IPS-NIHi11 (cell line): ENCODE results near the gene SUOX.
"Not testable (repeated sequence)": the region's sequence is repeated elsewhere in the genome, so short reads cannot be mapped to it uniquely, and the experiment has no call there.

ENCODE experiments used
- DNase-seq: peaks from one replicate; pipeline ENCODE4 v3.0.0; 2012; ENCODE audit warnings: mixed read lengths, low spot score

SUOX gene

DNA sequence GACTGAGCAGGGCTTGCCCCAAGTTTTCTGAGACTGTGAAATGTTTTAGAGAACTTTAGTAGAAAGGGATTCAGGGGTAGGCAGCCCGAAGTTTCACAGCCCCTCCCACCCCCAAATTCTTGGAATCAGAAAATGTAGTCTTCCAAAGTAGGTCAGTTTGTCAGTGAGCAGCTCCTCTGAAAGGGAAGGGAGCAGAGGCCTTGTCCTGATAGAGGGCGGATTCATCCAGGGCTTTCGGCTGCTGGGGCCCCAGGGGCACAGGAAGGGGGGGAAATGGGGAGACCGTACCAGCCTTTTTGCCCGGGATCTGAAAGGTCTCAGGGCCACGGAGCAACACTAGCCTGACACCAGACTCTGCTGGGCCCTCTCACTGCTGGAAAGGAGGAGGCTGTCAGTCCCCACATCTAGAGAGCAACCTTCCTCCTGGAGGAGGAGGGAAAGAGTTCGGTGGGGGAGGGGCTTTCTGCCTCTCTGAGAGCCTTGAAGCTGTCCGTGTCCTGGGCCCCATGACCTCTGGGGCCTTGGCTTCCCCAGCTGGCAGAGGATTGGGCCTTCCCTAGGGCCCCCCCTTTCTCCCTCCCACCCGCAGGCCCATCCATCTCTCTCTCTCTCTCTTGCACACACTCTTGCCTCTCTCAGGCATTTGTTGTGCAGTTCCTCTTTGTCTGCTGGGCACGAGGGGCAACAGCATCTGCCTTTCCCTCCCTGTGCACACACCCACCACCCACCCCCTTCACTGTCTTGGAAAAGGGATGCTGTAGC lies 23.5 kb downstream of the SUOX start, which contains the start of gene IKZF4:
Gene IKZF4 (plus strand): TSS at position 621 of the 762 bp plus-strand sequence. CDS start 451 bp downstream, outside the sequence.
- DNase-seq = peak; percentile 69

DNA sequence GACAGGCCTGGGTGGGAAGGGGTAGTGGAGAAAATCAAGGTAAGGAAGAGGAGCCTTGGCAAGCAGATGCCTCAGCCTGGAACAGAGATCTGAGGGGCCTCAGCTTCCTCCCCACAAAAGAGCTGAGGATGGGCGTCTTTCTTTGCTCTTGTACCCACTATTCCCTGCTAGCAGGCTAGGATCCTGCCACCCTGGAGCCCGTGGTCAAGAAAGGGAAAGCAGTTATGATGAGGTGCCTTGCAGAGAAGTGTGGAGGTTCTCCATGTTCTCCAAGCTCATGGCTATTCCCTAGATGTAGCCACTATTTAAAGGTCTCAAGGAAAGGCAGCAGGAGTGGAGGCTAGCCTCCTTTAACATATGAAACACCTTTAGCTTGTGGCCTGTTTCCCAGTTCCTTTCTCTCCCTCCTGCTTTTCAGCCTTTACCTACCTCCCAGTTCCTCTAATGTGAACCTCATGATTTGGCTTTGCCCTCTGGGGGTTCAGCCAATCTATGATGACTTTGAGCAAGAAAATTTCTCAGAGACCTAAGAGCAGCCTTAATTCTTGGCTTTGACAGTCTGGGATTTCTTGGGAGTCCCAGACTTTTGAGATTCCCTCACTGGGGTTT lies 24.9 kb downstream of the SUOX start:
- no peak for DNase-seq

DNA sequence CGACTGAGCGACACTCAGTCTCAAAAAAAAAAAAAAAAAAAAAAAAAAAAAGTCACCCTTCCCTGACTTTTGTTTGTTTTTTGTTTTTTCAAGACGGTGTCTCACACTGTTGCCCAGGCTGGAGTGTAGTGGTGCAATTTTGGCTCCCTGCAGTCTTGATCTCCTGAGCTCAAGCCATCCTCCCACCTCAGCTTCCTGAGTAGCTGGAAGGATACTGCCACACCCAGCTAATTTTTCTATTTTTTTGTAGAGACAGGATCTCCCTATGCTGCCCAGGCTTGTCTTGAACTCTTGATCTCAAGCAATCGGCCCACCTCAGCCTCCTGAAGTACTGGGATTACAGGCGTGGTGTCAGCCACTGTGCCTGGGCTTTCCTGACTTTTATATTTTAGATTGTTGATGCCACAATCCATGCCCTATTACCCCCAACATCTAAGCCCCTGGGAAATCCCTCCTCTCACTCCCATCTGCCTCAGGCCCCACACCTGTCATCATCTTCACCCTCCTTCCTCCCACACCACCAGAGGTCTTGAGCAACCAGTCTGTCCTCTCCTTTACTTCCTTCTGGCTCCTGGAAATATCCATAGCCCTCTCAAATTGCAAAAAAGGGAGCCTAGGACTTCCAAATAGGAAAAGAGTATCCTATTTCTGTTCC lies 31.6 kb downstream of the SUOX start:
- no peak for DNase-seq

DNA sequence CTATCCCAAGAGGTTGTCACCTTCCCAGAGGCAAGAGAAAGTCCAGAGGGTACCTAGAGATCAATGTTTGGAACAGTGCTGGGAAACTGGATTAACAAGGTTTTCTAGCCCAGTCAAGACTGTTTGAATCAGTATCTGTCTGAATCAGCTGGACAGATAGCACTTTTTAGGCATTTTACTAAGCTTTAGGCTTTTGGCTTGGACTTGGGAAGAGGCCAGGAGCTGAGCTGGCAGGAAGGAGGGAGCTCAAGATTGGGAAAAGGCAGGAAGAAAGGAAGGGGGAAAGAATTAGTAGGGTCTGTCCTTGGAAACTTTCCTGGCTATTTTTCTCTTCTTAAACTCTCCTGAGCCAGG lies 32.1 kb downstream of the SUOX start:
- no peak for DNase-seq

DNA sequence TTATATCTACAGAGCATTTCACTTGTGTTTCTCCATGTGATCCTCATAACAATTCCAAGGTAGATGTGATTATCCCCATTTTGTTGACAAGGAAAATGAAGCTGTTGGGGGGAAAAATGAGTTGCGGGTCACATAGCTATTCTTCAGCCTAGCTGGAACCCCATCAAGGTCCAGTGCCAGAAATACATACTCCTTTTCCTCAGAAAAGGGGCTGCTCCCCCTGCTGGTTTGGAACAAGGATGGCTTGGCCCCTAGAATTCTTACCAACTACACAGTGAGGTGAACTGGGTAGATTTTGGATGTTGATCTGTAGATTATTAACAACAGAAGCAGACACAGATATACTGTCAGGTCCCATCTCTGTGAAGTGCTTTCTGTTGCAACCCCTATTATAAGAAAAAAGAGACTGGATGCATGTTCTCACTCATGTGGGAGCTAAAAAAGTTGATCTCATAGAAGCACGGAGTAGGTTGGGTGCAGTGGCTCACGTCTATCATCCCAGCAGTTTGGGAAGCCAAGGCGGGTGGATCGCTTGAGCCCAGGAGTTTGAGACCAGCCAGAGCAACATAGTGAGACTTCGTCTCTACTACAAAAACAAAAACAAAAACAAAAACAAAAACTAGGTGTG lies 32.7 kb downstream of the SUOX start:
- DNase-seq = peak; percentile 68

DNA sequence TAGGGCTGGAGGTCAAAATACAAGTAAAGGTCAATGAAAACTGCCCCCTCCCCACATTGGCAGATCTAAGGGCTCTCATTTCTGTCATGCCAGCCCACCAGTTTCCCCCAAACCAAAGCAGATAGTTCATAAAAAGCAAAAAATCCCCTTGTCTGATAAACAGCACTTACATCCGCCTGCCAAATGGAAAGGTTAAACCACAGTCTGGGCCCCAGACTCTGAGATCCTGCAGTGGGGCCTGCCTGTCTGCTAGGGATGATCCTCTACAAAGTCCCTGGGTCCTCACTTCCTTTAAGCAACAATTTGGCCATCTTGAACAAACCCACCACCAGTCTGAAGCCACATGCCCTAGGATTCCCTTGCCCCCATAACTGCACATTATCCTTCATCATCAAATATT lies 34.9 kb downstream of the SUOX start:
- no peak for DNase-seq

DNA sequence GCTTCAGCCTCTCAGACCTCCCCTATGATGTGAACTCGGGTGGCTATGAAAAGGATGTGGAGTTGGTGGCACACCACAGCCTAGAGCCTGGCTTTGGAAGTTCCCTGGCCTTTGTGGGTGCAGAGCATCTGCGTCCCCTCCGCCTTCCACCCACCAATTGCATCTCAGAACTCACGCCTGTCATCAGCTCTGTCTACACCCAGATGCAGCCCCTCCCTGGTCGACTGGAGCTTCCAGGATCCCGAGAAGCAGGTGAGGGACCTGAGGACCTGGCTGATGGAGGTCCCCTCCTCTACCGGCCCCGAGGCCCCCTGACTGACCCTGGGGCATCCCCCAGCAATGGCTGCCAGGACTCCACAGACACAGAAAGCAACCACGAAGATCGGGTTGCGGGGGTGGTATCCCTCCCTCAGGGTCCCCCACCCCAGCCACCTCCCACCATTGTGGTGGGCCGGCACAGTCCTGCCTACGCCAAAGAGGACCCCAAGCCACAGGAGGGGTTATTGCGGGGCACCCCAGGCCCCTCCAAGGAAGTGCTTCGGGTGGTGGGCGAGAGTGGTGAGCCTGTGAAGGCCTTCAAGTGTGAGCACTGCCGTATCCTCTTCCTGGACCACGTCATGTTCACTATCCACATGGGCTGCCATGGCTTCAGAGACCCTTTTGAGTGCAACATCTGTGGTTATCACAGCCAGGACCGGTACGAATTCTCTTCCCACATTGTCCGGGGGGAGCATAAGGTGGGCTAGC lies 37.7 kb downstream of the SUOX start:
- DNase-seq = no peak

DNA sequence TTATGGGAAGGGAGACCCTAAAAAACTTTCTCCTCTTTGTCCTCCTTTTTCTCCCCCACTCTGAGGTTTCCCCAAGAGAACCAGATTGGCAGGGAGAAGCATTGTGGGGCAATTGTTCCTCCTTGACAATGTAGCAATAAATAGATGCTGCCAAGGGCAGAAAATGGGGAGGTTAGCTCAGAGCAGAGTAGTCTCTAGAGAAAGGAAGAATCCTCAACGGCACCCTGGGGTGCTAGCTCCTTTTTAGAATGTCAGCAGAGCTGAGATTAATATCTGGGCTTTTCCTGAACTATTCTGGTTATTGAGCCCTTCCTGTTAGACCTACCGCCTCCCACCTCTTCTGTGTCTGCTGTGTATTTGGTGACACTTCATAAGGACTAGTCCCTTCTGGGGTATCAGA lies 40.1 kb downstream of the SUOX start:
- no peak for DNase-seq

DNA sequence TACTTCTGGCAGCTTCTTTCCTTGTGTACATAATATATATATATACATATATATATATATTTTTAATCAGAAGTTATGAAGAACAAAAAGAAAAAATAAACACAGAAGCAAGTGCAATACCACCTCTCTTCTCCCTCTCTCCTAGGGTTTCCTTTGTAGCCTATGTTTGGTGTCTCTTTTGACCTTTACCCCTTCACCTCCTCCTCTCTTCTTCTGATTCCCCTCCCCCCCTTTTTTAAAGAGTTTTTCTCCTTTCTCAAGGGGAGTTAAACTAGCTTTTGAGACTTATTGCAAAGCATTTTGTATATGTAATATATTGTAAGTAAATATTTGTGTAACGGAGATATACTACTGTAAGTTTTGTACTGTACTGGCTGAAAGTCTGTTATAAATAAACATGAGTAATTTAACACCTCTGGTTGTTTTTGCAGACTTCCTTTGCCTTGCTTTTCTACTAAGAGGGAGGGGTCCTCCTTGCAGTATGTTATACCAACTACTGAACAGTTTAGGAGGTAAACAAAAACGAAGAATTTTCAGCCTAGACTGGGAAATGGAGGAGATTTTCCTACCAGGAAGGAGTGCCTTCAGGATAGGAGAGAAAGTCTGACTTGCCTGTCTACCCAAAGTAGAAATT lies 41.1 kb downstream of the SUOX start:
- DNase-seq = no peak

DNA sequence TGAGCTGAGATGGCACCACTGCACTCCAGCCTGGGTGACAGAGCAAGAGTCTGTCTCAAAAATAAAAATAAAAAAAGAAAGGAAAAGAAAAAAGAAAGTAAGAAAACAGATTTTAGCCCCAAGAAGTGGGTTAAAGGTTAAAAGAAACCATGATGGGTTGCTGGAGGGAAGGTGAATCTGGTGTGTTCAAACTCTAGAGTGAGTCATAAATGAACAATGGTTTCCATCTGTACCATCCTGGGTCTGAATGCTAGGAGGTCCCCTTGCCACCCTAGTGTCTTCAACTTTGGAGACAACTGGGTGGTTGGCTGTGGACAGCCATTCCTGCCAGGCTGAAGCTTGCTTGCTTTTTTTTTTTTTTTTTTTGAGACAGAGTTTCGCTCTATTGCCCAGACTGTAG lies 43.1 kb downstream of the SUOX start:
- no peak for DNase-seq

DNA sequence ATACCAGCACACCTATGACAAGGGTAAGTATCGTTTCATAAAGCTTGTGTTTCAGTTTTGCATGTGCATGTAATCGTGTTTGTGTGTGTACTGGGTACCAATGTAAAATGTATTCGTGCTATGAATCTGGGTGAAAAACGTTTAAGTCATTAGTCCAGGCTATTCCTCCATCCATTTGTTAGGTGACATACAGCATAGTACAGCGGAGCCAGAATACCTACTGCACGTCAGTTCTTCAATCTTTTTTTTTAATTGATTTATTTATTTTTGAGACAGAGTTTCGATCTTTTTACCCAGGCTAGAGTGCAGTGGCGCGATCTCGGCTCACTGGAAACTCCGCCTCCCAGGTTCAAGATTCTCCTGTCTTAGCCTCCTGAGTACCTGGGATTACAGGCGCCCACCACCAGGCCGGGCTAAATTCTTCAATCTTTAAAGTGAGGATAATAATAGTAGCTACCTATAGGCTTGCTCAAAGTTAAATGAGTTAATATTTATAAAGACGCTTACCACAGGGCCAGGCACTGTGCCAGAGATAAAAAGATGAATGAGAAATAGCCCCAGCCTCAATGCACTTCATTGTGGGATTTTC lies 44.0 kb downstream of the SUOX start:
- DNase-seq = no peak

DNA sequence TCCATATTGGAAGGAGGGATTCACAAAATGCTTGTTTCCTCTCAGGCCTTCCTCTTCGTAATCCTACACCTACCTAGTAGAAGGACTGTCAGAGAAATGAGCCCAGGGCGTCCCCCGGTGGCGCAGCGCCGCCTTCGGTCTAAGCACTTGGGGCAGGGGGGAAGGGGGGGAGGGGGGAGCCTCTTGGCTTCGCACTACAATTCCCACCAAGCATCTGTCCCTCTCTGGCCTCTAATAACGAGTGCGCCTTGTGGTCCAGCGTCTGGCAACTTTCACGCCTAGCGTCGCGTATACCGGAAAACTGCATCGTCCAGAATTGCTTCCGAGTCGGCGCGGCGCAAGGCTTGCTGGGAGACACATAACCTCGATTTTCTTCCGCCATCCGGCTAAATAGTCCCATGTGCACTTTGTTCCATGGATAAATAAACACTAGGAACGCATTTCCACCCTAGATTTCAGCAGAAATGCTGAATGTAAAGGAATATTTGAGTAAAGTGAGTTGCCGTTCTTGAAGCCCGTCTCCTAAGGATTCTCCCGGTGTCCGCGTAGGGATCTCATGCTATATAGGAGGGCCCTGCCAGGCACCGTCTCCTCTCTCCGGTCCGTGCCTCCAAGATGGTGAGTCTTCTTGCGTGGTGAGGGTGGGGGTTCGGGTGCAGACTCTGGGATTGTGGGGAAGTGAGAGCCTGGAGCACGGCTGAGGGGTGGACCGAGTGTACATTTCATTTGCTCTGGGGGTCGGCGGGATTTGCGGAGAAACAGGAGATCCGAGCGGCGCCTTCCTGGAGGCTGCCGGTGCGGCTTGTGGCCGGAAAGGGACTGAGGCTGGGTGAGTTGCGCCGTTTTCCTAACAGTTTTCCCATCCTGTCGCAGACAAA lies 44.7 kb downstream of the SUOX start, which contains the start of gene RPS26:
Gene RPS26 (plus strand): TSS at position 367 of the 878 bp plus-strand sequence. CDS start 249 bp downstream, at position 616.
- DNase-seq = peak; percentile 92

DNA sequence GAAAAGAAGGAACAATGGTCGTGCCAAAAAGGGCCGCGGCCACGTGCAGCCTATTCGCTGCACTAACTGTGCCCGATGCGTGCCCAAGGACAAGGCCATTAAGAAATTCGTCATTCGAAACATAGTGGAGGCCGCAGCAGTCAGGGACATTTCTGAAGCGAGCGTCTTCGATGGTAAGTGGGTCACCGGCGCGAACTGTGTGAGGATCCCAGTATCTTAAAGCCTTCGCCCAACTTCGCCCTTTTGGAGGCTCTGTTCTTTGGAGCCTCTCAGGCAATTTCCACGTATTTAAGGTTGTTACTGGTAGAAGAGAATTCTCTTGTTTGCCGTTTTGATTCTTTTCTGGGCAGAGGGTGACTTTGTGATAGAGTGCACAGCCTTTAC lies 45.3 kb downstream of the SUOX start:
- not testable (repeated sequence) for DNase-seq

DNA sequence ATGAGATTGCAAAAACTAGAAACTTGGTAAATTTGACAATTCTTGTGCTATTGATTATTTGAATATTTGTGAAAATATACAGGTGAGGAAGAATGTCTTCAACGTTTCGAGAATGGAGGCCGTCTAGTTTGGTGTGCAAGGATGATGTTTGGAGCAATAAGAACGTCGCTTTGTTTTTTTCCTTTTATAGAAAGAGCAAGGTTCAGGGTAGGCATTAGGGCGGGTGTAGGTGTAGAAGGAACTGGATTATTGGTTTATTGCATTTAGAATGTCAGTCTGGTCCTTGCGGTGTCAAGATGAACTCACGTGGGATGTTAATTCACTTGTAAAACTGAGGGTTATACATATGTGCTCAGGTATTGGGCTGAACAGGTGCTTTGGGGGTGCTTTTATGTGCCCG lies 45.8 kb downstream of the SUOX start:
- DNase-seq = no peak

DNA sequence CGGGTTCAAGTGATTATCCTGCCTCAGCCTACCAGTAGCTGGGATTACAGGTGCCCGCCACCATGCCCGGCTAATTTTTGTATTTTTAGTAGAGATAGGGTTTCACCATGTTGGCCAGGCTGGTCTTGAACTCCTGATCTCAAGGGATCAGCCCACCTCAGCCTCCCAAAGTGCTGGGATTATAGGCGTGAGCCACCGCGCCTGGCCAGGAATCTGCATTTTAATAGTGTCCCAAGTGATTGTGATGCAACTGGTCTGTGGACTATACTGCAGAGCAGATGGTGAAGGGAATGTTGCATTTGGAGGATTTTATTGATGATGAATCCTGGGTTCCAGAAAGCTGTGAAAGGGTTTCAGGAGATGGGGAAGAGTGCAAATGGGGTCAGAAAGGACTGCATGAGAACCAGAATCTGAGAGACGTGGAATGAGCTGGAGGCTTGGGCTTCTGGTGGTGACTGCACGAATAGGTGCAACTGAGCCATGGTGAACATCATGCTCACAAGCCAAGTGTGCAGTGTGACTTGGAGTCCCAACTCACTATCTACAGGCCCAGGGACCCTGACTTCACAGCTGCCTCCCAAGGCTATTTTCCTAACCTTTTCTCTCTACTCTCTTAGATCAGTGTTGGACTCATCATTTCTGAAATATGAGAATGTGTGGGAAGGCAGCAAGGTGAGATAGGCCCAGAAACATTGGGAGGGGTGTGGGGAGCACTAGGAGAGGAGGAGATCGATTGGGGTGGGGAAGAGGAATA lies 49.1 kb downstream of the SUOX start:
- DNase-seq = no peak

DNA sequence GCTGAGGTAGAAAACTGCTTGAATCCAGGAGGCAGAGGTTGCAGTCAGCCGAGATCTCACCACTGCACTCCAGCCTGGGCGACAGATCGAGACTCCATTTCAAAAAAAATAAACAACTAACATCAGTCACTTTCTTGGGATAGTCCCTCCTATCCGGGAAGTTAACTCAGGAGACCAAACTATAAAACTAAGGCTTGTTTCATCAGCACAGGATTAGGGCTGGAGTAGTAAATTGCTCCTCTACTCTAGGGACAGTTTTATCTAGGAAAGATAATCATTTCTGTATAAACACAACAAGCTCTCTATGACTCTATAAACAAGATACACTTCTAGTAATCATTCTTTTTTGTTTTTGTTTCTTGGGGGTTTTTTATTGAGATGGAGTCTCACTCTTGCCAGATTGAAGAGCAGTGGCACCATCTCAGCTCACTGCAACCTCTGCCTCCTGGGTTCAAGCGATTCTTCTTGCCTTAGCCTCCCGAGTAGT lies 56.4 kb downstream of the SUOX start:
- no peak for DNase-seq
